Measurements from ENCODE around the gene STING1. TPM values are rescaled to one million over a fixed set of nuclear protein-coding genes. Genes with fewer than 3 reads are reported as not detected.

Gene STING1
- total RNA-seq, 1 experiment from 2014 or later = 1.6 TPM

- TF ChIP-seq ZSCAN18 (CRISPR knock-in tag; IDR thresholded peaks at IDR 0.05) = no peak
Measured at GRCh38 chr5:139457241-139457640, 25.3 kb downstream of the STING1 start (continued).

GRCh38 chr5:139456776-139457175 lies 25.8 kb downstream of the STING1 start:
- H3K27ac Mint-ChIP-seq = peak overlapping the region; percentile 36; the same call in 1 of the 2 replicates

More at GRCh38 chr5:139456776-139457175, 25.8 kb downstream of the STING1 start:
- POLR2A ChIA-PET = no interaction called here
- CTCF ChIA-PET = interaction anchor here (0.6 to 1.2 kb wide), 2 partner anchors 319 to 1165 kb away, joined by 3 to 4 read pairs; no protein-coding TSS in a partner anchor
- ATAC-seq (no peak), DNase-seq (ENCODE audit: low spot score) (no peak)
- Mint-ChIP-seq H3K4me3 (no peak overlapping the region), H3K9me3 (no peaks in the 10 kb centered on the region), H3K36me3 (no peaks in the 10 kb centered on the region), H3K27me3 (ENCODE audit: low read depth) (no peaks in the 10 kb centered on the region), H3K4me1 (peaks cover 24% of the 10 kb centered on the region)
- TF ChIP-seq ZNF416 (CRISPR knock-in tag; IDR thresholded peaks at IDR 0.05) (no peak), ZMAT4 (CRISPR knock-in tag; IDR thresholded peaks at IDR 0.05) (no peak), TP53 (CRISPR knock-in tag; IDR thresholded peaks at IDR 0.05) (no peak), ZNF138 (CRISPR knock-in tag; conservative IDR thresholded peaks at IDR 0.05) (no peak), IRF1 (CRISPR knock-in tag; IDR thresholded peaks at IDR 0.05) (no peak), MLX (CRISPR knock-in tag; IDR thresholded peaks at IDR 0.05) (no peak), ESRRA (CRISPR knock-in tag; IDR thresholded peaks at IDR 0.05; ENCODE audit: borderline replicate concordance) (no peak), CREB1 (CRISPR knock-in tag; IDR thresholded peaks at IDR 0.05) (no peak), MYBL2 (CRISPR knock-in tag; IDR thresholded peaks at IDR 0.05) (no peak), FOXJ3 (CRISPR knock-in tag; IDR thresholded peaks at IDR 0.05; ENCODE audit: borderline replicate concordance) (no peak), AR (CRISPR knock-in tag; IDR thresholded peaks at IDR 0.05) (no peak), TCF7 (CRISPR knock-in tag; IDR thresholded peaks at IDR 0.05; ENCODE audit: low read depth) (no peak), GABPB1 (CRISPR knock-in tag; IDR thresholded peaks at IDR 0.05) (no peak), ZNF219 (CRISPR knock-in tag; IDR thresholded peaks at IDR 0.05; ENCODE audit: borderline replicate concordance) (no peak), SOX15 (CRISPR knock-in tag; IDR thresholded peaks at IDR 0.05) (no peak), USF2 (CRISPR knock-in tag; IDR thresholded peaks at IDR 0.05) (no peak), RELA (CRISPR knock-in tag; IDR thresholded peaks at IDR 0.05; ENCODE audit: borderline replicate concordance) (no peak), KAT7 (CRISPR knock-in tag; IDR thresholded peaks at IDR 0.05; ENCODE audit: borderline replicate concordance) (no peak), GRHL2 (CRISPR knock-in tag; IDR thresholded peaks at IDR 0.05; ENCODE audit: insufficient replicate concordance, severe bottlenecking) (no peak)
